Fibroblast of villous mesenchyme (primary cell): ENCODE results near the gene RER1. TPM values are rescaled to one million over a fixed set of nuclear protein-coding genes. Genes with fewer than 3 reads are reported as not detected.

Source experiments
- DNase-seq: peaks from one replicate; pipeline ENCODE4 v3.0.0-alpha.2; 2010; ENCODE audit warnings: low read depth
- H3K4me3 ChIP-seq: 2 replicates; pipeline ENCODE4 v1.5.1; 2011; ENCODE audit warnings: low read depth, mild to moderate bottlenecking, low read length
- total RNA-seq: library from RNA; depleted of rRNA; stranded (reverse); fragments of >200 nt; gene quantifications from 2 replicates; pipeline ENCODE4 v1.2.3, GENCODE V29; 2012
- TF ChIP-seq, protein P1 (sequence below): IDR thresholded peaks from 2 replicates; pipeline ENCODE4 v1.5.1; 2012; ENCODE audit warnings: low read depth, mild to moderate bottlenecking, low read length; ENCODE audit not compliant: insufficient read depth

The RER1 gene
- total RNA-seq, 1 donor, result 94.1 TPM

DNA sequence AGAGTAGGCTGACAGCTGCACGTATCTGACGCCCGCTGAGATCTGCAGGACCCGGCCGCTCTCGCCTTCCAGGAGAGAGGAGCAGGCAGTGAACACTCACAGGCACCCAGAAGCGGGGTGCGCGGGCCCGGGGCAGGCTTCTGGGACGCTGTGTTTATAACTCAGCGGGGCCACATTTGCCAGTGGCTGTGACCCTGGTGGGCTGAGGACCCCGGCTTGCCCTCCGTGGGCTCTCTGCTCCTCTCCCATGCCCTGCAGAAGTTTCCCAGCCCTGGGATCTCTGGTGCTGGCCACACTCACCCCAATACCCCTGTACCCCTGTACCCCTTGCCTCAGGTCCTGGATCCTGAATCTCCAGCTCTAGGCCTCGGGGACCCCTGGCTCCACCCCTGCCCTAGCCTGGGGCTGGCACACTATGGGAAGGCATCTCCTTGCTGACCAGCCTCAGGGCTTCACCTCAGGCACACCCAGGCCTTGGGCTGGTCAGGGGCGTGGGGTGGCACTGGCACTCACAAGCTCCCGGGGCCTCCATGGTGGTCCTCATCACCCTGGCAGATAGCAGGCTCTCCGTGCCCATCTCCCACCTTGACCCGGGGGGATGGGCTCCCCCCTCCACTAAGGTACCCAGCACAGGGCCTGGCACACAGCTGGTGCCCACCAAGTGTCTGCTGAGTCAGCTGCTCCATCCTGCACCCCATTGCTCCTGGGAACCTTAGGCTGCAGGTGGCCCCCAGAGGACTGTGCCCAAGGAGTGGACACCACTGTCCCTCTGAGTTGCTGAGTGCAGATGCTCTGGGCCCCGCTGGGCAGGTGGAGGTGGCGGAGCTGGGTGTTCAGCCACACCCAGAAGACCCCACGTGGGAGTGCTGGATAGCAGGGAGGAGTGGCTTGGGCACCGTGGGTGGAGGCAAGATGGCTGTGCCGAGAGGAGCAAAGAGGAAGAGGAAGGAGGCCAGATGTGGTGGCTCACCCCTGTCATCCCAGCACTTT lies 32.7 kb upstream of the RER1 start:
- no peak for DNase-seq
- TF ChIP-seq, protein P1, sequence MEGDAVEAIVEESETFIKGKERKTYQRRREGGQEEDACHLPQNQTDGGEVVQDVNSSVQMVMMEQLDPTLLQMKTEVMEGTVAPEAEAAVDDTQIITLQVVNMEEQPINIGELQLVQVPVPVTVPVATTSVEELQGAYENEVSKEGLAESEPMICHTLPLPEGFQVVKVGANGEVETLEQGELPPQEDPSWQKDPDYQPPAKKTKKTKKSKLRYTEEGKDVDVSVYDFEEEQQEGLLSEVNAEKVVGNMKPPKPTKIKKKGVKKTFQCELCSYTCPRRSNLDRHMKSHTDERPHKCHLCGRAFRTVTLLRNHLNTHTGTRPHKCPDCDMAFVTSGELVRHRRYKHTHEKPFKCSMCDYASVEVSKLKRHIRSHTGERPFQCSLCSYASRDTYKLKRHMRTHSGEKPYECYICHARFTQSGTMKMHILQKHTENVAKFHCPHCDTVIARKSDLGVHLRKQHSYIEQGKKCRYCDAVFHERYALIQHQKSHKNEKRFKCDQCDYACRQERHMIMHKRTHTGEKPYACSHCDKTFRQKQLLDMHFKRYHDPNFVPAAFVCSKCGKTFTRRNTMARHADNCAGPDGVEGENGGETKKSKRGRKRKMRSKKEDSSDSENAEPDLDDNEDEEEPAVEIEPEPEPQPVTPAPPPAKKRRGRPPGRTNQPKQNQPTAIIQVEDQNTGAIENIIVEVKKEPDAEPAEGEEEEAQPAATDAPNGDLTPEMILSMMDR, result no peak
- no peak overlapping the region for H3K4me3 ChIP-seq

DNA sequence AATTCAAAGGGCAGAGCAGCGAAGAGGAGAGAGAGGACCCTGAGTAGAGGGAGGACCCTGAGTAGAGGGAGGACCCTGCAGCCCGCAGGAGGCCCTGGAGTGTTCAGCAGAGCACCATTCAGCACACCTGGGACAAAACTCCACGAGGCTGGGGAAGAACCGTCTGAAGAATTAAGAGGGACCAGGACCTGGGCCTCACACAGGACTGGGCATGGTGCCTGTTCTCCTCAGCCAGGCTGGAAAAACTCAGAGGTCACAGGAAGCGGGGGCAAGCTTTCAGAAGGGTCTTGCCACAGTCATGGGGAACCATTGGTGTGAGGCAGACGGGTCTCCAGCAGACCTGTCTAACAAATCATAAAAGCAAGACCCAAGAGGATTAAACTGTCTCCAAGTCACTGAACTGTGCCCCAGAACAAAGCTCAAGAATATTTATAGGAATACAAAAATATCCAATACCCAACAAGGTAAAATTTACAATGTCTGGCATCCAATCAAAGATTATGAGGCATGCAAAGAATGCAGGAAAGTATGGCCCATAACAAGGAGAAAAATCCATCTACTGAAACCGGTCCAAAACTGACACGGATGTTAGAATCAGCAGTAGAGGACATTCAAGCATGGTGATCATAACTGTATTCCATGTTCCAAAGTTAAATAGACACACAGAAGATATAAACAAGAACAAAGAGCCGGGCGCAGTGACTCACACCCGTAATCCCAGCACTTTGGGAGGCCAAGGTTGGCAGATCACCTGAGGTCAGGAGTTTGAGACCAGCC lies 30.9 kb upstream of the RER1 start:
- H3K4me3 ChIP-seq, result no peak overlapping the region
- no peak for DNase-seq
- TF ChIP-seq, protein P1, result no peak

DNA sequence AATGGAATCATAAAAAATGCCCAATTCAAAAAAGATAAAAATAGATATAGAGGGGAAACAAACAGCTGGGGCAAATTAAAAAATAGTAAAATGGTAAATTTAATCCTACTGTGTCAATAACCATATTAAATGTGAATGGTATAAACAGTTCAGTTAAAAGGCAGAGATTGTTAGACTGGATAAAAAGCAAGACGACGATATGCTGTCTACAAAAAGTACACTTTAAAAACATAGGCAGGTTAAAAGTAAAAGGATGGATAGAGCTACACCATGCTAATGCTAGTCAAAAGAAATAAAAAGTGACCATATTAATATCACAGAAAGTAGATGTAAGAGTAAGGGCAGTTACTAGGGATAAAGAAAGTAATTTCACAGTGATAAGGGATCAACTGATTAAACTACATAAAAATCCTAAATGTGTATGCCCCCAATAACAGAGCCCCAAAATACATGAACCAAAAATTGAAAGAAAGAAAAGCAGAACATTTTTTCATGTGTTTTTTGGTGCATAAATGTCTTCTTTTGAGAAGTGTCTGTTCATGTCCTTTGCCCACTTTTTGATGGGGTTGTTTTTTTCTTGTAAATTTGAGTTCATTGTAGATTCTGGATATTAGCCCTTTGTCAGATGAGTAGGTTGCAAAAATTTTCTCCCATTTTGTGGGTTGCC lies 27.7 kb upstream of the RER1 start:
- no peak overlapping the region for H3K4me3 ChIP-seq
- DNase-seq, result no peak
- TF ChIP-seq, protein P1, result no peak

DNA sequence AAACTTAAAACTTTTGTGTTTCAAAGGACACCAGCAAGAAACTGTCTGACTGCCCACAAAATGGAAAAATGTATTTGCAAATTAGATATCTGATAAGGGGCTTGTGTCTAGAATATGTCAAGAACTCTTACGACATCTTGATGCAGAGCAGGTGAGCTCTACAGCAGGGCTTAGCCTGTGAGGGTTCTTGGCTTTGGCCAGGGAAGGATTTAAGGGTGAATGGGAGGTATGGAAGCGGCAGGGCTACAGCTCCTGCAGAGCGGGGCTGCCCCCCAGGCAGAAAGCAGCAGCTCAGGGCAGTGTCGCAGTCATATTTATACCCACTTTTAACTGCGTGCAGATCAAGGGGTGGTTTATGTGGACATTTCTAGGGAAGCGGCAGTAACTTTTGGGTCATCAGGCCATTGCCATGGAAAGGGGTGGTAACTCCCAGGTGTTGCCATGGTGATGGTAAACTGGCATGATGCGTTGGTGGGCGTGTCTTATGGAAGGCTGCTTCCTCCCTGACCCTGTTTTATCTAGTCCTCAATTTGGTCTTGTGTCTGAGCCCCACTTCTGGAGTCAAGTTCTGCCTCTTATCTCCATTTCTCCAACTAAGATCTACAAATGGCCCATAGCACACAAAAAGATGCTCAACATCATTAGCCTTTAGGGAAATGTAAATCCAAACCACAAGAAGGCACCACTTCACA lies 23.4 kb upstream of the RER1 start:
- no peak for DNase-seq
- H3K4me3 ChIP-seq, result no peak overlapping the region
- TF ChIP-seq, protein P1, result no peak

DNA sequence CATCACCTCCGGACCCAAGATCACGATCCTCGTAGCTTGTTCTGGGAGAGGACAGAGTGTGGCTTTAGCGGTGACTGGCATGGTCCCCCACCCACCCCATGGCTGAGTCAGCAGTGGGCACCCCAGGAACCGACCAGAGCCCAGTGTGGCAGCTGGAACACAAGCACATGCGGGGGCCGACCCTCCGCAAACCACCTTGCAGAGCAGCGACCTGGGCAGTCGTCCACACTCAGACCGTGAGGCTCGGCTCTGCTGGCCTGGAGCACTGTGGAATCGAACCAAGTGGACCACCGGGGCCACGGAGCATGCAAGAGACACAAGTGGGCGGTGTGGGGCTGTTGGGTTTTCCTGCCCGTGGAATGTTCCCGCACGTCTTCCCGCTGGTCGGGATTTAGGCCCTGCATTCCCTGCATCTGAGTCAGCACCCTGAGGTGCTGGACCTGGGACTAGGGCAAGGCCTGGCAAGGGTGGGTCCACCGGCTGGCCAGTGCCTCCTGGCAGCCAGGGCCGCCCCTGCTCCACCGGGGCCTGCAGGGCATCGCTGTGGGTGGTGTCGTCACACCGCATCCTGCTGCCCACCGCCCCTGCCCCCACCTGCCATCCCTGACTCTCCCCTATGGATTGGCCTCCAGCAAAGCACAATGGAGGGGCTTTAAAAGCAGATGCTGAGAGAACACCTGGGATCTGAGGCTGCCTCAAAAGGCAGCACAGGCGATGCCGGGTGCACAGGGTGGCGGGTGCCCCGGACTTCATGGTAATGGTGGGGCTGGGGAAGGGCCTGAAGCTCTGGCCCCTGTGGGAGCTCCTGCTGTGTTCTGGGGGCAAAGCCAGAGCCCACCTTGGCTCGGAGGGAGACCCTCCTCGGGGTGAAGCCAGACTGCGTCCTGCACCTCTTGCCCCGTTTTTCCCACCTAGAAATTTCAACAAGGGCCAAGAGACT lies 18.8 kb upstream of the RER1 start:
- no peak overlapping the region for H3K4me3 ChIP-seq
- TF ChIP-seq, protein P1, result no peak
- DNase-seq, result no peak
